Fibroblast of skin of right quadriceps (primary cell): ENCODE data around the gene RAB11B.
"Not testable (repeated sequence)": the region's sequence is repeated elsewhere in the genome, so short reads cannot be mapped to it uniquely, and the experiment has no call there.

Source experiments
- DNase-seq: peaks from one replicate; pipeline ENCODE4 v3.0.0-alpha.2; 2013

The RAB11B gene

DNA sequence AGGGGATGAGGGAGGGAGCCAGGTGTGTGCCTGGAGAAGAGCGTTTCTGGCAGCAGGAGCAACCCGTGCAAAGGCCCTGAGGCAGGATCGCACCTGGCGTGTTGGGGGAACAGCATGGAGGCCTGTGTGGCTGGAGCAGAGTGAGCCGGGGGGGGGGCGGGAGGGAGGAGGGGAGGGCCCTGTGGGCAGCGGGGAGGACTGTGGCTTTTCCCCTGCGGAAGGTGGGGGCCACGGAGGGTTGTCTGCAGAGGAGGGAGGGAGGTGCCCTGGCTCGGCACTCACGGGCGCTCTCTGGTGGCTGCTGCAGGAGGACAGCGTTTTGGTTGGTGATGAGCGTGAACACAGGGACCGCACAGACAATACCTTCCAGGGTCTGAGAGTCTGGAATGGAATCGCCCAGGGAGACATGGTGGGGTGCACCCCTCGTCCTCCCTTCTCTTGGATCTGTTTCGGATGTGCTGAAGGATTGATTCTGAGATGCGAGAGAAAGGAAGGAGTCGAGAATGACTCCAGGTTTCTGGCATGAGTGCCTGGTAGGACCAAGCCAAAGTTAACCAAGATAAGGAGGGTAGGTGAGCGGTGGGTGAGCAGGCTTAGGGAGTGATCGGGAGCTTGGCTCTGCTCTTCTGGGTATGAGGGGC is 6.5 kb downstream of the RAB11B start:
- DNase-seq: peak; percentile 47

DNA sequence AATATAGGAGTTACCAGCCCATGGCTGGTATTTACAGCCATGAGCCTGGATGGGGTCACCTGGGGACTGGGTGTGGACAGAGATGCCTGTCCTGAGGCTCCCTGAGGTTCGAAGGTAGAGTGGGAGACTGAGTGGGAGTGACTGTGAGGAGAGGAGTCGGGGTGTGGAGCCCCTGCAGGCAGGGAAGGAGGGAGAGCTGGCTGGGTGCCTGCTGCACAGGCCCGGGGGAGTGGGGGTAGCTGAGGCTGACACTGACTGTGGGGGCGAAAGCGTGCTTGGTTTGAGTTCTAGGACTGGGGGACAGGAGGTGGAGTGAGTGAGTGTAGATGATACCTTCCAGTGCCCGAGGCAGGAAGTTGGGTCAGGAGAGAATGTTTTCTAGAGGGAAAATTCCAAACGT is 7.1 kb downstream of the RAB11B start:
- DNase-seq: no peak

- DNase-seq: no peak
Measured at GRCh38 chr19:8397746-8398310, 7.7 kb downstream of the RAB11B start.

DNA sequence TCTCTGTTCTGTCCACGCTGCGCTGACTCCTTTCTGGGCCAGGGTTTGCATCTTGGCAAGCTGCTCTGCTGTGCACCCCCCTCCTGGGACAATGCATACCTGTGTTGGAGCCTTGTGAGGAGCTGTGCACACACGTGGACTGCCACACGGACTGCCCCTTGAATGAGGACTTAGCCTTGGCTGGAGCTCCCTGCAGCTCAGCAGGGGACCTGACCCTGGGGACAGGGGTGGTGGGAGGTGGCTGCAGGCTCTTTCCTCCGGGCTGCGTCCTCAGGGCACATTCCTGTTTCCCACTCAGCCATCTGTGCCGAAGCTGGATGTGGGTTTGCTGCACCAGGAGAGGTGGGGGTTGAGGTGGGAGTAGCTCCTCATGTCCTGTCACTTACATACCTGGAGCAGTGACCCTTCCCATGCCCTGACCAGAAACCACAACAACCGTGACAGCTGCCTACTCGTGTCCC is 8.2 kb downstream of the RAB11B start:
- DNase-seq: no peak

GRCh38 chr19:8399681-8400188 is 9.6 kb downstream of the RAB11B start:
- DNase-seq: no peak

DNA sequence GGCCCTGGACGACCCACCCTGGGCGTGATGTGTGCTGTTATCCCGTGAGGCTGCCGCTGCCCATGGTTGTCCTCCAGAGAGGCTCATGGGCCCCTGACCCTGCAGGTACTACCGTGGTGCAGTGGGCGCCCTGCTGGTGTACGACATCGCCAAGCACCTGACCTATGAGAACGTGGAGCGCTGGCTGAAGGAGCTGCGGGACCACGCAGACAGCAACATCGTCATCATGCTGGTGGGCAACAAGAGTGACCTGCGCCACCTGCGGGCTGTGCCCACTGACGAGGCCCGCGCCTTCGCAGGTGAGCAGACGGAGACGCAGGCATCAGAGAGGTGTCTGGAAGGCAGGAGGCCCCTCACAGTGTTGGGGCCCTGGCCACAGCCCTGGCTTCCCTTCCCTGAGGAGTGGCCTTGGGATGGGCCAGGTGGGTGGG is 11.8 kb downstream of the RAB11B start:
- DNase-seq: no peak

- DNase-seq: no peak
Measured at GRCh38 chr19:8403098-8403819, 13.1 kb downstream of the RAB11B start.

GRCh38 chr19:8403820-8404109 is 13.6 kb downstream of the RAB11B start:
- no peak for DNase-seq

DNA sequence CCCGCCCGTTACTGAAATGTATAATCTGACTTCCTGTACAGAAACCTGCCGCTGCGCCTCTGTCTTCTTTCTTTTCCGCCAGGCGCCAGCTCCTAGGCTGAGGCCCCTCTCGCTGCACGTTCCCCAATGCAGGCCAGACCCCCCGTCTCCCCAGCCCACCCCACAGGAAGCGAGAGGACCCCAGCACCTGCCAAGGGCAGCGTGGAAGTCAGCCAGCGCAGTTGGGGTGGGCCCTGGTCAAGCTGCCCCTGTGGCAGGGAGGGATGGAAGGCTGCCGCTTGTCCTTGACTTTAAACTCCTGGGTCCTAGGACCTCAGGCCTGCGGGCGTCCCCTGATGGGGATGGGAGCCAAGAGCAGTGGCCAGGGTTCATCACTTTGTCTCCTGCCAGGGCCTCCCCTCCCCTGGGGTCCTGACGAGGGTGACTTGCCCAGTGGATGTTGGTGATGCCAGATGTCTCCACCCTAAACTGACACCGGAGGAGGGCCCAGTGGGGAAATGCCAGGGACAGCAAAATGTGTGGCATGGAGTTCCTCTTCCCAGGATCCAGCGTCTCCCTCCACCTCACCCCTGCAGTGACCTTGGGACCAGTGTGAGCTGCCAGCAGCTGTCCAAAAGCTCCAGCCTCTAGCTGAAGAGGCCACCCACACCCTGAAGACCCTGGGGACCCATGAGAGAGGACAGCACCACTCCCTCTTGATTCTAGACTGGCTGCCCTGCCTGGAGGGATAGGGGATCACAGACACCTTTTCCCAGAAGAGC is 14.4 kb downstream of the RAB11B start:
- no peak for DNase-seq

GRCh38 chr19:8410718-8411117 is 20.6 kb downstream of the RAB11B start:
- not testable (repeated sequence) for DNase-seq

- peak; percentile 96 for DNase-seq
Measured at GRCh38 chr19:8412783-8413628, 22.8 kb downstream of the RAB11B start, which contains the start of gene MARCHF2. TSS of gene MARCHF2 (plus strand) at chr19:8413305. CDS start at chr19:8421841, 8,536 bp downstream.

DNA sequence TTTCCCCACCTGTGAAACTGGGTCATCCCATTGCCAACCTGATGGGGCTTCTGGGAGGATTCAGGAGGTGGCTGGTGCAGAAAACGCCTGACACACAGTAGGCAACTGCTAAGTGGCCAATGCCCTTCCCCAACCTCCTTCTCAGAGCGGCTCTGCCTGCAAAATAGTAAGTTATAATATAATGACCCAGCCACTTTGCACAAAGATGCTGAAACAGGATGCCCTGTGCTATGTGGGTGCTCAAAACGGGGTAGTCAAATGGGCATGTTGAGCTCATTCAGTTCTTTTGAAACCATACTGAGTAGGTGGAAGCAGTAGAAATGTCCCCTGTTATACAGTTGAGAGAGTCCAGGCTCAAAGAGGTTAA is 23.5 kb downstream of the RAB11B start:
- no peak for DNase-seq

GRCh38 chr19:8416796-8417195 is 26.6 kb downstream of the RAB11B start:
- DNase-seq: no peak

DNA sequence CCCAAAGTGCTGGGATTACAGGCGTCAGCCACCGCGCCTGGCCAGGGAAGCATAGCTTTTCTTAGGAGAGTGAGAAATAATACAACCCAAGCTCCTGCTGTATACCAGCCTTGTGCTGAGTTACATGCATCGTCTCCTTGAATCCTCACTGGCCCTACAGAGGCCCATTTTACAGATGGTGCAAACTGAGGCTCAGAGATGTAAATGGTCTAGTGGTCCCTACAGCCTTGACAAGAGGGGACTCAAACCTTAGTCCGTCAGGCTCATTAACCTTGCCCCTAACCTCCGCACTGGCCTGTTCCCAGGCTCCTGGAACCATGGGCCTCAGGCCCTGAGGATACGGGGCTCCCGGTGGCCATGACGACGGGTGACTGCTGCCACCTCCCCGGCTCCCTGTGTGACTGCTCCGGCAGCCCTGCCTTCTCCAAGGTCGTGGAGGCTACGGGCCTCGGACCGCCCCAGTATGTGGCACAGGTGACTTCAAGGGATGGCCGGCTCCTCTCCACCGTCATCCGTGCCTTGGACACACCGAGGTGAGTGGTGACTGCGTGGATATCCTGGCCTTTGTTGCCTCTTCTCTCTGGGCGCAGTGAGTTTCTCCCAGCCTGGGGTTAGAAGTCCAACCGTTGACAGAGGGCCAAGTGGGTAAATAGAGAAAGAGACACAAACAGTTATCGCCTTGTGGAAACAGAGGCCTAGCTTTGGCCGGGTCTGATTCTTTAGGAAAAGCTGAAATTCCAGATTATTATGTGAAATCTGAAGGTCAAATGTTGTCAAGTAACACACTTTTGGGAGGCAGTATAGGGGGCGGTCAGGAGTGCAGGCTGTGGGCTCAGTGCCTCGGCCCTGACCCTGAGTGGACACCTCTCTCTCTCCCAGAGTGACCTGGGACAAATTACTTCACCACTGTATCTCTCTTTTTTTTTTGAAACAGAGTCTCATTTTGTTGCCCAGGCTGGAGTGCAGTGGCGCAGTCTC is 31.6 kb downstream of the RAB11B start:
- no peak for DNase-seq

GRCh38 chr19:8423817-8424223 is 33.7 kb downstream of the RAB11B start:
- DNase-seq: peak; percentile 94

- DNase-seq: not testable (repeated sequence)
Measured at GRCh38 chr19:8425331-8425730, 35.2 kb downstream of the RAB11B start.

DNA sequence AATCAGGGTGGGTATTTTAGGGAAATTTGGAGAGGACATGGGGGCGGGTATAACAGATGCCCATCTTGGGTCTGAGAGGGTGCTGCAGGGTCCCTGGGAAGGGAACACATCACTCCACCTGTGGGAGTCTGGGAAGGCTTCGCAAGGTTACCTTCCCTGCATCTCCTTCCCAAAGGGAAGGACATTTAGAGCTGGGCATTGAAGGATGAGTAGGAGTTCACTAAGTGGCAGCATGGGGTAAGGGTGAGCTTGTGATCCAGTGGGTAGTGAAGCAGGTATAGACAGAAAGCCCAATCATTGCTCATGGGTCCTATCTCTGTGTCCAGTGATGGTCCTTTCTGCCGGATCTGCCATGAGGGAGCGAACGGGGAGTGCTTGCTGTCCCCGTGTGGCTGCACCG is 36.1 kb downstream of the RAB11B start:
- DNase-seq: no peak

GRCh38 chr19:8429044-8429443 is 38.9 kb downstream of the RAB11B start:
- DNase-seq: no peak

GRCh38 chr19:8429826-8430225 is 39.7 kb downstream of the RAB11B start:
- no peak for DNase-seq

GRCh38 chr19:8430650-8431049 is 40.5 kb downstream of the RAB11B start:
- DNase-seq: no peak

- DNase-seq: no peak
Measured at GRCh38 chr19:8438236-8438635, 48.1 kb downstream of the RAB11B start.
